Measurements from ENCODE around the gene PRCP.
"Not testable (repeated sequence)": the region's sequence is repeated elsewhere in the genome, so short reads cannot be mapped to it uniquely, and the experiment has no call there.

The PRCP gene

DNA sequence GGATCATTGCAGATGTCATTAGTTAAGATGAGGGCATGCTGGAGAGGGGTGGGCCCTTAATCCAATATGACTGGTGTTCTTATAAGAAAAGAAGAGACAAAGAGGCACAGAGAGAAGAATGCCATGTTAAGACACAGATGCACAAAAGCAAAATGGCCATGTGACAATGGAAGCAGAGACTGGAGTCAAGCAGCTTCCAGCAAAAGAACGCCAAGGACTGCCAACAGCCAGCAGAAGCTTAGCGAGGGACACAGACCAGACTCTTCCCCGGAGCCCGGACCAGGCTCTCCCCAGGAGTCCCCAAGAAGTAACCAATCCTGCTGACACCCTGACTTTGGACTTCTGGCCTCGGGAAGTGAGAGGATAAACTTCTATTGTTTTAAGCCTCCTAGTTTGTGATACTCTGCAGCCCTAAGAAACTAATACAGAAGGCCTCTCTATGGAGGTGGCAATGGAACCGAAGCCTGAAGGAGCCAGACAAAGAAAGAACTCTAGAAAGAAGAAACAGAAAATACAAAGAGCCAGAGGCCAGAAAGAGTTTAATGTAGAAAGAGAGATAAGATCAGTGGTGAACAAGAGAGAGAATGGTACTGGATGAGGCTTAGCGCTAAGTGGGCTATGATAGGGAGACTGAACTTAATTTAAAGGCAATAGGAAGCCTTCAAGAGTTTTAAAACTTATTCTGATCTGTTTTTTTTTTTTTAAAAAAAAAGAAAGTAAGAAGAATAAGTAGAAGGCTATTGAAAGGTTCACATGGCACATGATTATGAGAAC lies 27.7 kb downstream of the PRCP start:
- no peak for DNase-seq (ENCODE audit: low read depth in 2 of 3, low spot score in 2 of 3)

DNA sequence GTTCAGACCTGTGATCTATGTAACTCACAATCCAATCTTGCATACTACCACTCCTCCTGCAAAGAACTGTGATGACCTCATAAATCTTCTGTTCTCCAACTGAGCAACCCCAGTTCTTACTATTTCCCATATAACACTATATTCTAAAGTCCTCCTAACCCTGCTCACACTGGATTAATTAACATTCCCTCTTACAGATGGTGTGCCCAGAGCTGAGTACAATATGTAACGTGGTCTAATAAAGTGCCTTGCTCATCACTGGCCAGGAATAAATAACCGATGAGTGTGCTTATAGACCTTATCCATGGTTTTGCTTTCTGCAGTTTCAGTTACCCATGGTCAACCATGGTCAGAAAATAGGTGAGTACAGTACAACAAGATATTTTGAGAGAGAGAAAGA lies 28.6 kb downstream of the PRCP start:
- DNase-seq (ENCODE audit: low read depth in 2 of 3, low spot score in 2 of 3) = no peak

DNA sequence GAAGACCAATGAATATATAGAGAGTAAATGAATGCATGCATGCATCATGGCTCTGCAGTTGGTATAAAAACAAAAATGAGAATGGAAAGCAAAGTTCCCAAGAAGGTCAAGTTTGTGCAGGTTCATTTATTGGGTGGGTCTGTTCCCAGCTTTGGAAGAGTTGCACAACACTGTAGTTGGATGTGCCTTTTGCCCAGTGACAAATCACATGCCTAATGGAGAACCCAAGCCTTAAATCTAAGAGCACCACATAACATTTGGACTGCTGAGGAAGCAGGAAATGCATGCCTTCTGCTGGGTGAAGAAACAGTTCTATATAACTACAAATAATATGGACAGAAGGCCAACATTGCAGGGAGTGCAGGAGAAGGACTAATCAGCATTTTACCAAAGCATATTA lies 30.6 kb downstream of the PRCP start:
- no peak for DNase-seq (ENCODE audit: low read depth in 2 of 3, low spot score in 2 of 3)

DNA sequence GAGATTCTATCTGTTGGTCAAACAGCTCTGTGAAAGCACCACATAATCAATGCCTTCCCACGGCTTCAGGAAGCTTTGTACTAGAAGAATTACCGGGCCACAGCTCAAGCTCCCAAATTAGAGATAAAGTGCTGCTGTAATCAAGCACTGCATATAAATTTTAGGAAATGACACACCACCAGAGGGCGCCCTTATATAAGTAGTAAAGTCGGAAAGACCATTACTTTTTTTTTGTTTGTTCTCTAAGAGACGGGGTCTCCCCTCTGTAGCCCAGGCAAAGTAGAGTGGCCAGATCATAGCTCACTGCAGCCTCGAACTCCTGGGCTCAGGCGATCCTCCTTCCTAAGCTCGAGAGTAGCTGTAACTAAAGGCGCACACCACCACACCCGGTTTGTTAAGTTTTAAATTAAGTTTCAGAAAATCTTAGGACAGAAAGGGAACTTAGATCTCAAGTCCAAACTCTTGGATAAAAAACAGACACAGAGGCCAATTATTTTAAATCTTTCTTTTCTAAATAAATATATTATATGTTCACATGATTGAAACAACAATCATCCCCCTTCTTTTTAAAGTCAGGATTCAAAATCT lies 32.6 kb downstream of the PRCP start:
- DNase-seq (ENCODE audit: low read depth in 2 of 3, low spot score in 2 of 3) = peak; percentile 6 to 65 (median 52)

DNA sequence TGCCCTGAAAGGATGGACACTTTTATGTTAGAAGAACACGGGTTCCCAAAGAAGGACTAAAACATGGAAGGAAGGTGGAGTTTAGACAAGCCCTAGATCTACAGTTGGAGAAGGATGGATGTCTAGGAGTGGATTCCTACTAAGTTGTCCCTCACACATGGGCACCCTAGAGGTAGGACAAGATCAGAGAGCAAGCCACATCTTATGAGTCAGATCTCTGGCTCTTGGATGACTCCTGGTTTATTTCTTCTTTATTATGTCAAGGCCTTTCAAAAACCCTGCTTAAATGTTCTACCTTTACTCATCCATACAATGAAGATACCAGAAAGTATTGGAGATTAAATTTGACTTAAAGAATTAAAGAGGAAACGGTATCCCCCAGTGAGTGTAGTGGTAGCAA lies 34.4 kb downstream of the PRCP start:
- no peak for DNase-seq (ENCODE audit: low read depth in 2 of 3, low spot score in 2 of 3)

DNA sequence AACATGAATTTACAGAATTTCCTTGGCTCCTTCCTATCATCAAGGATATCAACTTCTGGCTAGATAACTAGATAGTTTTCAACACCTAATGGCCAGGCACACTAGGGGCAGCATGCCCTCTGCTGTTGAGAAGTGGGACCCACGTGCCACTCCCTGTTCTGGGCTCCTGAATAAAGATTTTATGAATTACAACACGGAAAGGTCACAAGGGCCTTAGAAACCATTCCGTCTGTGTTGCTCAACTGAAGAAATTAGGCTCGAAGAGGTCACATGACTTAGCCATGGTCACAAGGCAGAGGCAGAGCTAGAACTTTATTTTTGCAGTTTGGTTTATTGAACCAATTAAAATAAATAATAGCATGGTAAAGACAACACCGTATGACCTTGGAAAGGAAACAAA lies 36.0 kb downstream of the PRCP start:
- no peak for DNase-seq (ENCODE audit: low read depth in 2 of 3, low spot score in 2 of 3)

DNA sequence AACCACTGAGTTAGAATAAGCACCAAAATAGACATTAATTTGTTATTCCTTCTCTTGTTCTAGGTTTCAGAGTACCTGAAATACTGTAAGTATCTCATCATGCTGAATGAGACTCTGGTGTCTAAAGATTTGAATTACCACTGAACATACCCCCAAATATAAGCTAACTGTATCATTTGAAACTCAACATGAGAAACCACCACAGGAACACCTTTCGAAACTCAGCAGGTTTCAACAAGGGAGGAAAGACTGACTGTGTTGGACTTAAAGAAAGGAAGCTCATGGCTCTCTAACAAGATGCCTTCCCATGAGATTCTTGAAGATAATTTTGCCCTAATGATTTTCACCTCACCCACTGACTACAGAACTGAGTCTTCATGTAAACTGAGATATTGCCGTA lies 37.0 kb downstream of the PRCP start:
- DNase-seq (ENCODE audit: low read depth in 2 of 3, low spot score in 2 of 3) = no peak

DNA sequence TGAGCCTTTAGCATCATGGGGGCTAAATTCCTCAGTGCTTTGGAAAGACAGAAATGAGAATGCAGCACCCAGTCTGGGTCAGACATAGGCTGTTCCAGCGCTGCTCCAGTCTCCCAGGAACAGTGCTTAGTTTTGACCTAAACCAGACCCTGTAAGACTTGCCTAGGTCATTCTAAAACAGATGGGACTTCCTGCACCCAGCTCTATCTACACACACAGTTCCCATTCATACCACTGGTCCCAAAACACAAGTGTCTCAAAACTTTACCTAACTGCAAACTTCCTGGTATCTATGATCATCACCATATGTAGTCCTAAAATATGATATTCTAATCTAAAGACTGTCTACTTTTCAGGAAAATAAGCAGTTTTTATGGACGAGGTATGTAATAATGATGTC lies 37.9 kb downstream of the PRCP start:
- DNase-seq (ENCODE audit: low read depth in 2 of 3, low spot score in 2 of 3) = no peak

DNA sequence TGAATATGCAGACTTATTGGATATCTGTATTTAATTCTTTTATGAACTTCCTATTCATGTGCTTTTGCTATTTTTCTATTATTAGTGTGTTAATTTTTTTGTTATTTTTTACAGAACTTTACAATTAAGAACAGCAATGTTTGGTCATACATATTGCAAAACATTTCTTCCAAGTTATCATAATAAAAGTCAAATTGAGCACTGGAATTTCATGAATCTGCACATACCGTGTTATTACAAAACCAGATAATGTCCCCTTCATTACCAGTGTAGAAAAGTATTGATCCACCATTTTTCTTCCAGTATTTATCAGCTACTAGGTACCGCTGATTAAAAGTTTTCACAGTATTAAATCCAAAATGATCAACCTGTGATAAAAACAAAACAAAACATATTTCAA lies 40.5 kb downstream of the PRCP start:
- no peak for DNase-seq (ENCODE audit: low read depth in 2 of 3, low spot score in 2 of 3)

DNA sequence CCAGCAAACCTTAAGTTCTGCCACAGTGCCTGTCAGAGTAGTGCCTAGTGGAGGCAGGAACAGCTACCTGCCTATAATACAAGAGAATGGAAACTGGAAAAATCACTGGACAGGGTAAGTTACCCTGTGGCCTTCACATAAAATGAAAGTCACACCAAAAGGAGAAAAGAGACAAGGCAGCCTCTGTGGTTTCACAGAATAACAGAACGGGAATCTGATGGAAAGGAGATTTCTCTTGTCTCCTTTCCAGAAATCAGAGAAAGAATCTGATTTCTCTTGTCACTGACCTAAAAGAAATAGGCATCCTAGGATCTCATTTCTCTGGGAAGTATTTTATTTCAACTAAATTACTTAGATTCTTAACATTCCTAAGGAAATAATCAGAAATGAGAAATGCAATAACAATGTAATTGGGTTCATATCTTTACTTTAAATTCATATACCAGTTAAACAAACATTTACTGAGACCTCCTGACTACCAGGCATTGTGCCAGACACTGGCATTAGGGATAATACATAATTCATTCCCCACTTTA lies 41.6 kb downstream of the PRCP start:
- DNase-seq (ENCODE audit: low read depth in 2 of 3, low spot score in 2 of 3) = no peak

DNA sequence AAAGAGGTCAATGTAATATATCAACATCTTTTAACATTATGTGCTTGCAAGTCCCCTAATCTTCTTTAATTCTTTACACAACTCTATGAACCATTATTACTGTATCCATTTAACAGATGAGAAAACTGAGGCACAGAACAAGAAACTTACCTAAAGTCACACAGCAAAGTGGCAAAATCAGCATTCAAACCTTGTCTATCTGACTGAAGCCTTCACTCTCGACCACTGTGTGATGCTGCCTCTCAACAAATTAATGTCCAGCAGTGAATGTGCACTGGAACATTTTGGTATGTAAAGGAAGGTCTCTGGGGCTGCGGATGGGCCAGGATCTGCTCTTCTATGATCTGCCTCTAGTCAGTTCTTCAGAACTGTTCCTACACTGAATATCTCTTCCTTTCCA lies 42.1 kb downstream of the PRCP start:
- no peak for DNase-seq (ENCODE audit: low read depth in 2 of 3, low spot score in 2 of 3)

DNA sequence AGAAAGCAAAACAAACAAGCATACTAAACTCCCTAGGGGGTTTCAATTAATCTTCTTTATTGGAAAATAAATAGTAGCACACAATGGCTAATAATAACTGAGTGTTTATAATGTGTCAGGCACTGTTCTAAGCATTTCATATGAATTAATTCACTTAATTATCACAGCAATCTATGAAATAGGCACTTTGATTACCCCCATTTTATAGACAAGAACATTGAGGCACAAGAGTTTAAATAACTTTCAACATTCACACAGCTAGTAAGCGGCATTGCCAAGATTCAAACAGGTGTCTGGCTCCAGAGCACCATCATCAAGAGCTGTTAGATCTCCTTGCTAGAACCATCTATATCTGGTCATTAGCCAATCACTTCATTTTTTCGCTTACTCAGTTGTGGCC lies 43.1 kb downstream of the PRCP start:
- DNase-seq (ENCODE audit: low read depth in 2 of 3, low spot score in 2 of 3) = no peak

DNA sequence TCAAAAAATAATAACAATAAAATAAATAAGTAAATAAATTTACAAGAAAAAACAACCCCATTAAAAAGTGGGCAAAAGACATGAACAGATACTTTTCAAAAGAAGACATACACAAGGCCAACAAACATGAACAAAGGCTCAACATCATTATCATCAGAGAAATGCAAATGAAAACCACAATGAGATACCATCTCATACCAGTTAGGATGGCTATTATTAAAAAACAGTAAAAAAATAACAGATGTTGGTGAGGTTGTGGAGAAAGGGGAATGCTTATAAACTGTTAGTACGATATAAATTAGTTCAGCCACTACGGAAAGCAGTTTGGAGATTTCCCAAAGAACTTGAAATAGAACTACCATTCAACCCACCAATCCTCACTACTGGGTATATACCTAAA lies 44.6 kb downstream of the PRCP start:
- no peak for DNase-seq (ENCODE audit: low read depth in 2 of 3, low spot score in 2 of 3)

DNA sequence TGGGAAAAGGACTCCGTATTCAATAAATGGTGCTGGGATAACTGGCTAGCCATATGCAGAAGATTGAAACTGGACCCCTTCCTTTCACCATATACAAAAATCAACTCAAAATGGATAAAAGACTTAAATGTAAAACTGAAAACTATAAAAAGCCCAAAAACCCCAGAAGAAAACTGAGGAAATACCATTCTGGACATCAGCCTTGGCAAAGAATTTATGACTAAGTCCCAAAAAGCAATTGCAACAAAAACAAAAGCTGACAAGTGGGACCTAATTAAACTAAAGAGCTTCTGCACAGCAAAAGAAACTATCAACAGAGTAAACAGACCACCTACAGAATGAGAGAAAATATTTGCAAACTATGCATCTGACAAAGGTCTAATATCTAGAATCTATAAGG lies 45.3 kb downstream of the PRCP start:
- not testable (repeated sequence) for DNase-seq (ENCODE audit: low read depth in 2 of 3, low spot score in 2 of 3)

DNA sequence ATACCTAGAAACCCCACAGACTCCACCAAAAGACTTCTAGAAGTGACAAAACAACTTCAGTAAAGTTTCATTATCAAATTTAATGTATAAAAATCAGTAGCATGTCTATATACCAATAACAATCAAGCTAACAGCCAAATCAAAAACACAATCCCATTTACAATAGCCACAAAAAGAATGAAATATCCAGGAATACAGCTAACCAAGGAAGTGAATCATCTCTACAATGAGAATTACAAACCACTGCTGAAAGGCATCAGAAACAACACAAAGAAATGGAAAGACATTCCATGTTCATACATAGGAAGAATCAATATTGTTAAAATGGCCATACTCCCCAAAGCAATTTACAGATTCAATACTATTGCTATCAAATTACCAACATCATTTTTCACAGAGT lies 46.0 kb downstream of the PRCP start:
- DNase-seq (ENCODE audit: low read depth in 2 of 3, low spot score in 2 of 3) = no peak

DNA sequence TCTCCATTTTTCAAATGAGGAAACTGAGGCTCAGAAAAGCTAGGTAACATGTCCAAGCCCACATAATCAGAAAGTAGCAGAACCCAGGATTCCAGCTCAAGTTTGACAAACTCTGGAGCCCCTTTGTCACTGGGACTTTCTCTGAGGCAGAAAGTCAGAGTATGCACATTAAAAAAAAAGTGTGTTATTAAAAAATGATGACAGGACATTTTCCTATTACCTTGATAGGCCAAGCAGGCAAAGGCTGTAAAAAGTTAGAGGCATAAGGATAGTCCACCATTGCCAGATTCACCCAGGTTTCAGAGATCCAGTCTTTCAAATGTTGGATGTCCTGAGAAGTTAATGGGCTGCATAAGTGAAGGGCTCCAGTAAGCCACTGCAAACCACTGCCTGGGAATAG lies 51.4 kb downstream of the PRCP start:
- DNase-seq (ENCODE audit: low read depth in 2 of 3, low spot score in 2 of 3) = no peak

DNA sequence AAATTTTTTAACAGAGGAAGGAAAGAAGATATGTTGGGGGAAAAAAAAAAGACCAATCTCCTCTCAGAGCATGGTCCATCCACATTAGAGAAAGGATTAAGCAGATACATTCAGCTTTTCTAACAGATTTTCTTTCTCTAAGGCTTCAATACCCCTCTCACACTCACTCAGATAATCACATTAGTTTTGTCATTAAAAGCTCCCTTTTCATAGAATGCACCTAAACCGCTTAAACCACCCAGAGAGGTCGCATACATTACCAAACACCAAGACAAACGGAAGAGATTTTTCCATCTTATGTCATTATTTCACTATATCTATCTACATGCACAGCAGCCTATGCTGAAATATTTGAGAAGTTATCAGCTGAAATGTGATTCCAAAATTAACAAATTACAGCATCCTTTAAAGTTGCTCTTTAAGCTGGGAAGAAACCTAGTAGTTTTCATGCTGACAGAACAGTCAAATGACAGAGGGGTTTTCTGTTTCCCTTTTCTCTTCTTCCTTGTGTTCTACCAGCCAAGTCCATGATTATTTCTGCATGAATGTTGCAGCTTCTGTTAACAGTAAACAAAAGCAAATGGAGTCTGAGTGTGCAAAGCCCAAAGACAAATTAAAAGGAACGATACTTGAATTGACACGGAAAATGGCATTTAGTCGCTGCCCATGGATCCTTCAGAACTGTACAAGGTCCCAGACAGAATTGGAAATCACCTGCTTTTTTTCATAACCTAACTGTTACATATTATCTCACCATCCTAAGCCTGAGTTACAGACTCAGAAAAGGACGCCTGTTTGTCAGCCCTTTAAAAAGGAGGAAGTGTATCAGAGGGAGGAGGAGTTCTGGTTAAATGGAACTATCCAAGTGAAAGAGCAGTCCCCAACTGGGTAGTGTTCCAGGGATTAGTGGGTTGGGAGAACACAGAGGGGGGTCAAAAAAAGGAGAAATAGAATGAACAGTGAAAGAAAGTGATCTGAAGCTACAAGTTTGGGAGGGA lies 54.6 kb downstream of the PRCP start:
- no peak for DNase-seq (ENCODE audit: low read depth in 2 of 3, low spot score in 2 of 3)

DNA sequence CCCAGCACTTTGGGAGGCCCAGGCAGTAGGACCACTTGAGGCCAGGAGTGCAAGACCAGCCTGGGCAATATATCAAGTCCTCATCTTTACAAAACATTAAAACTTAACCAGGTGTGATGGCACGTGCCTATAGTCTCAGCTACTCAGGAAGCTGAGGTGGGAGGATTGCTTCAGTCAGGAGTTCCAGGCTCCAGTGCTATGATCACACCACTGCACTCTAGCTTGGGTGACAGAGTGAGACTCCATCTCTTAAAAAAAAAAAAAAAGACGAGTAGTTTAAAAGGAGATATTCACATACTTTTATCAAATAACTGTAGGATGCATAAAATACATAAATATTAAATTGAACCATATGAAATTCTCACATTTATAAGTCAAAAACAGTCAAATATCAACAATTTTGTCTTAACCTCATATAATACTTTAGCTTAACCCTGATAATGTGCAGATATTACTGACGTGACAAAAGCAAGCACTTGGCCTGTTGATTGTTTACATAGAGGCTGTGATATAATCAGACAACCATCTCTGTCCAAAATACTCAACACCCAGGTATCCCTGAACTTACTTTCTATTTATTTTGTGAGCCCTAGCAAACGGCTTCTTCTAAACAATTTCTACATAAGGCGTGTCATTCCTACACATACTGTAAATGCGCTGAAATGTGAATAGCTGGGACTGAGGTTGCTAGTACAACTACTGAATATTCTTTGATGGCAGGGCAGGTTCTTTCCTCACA lies 57.0 kb downstream of the PRCP start:
- no peak for DNase-seq (ENCODE audit: low read depth in 2 of 3, low spot score in 2 of 3)

DNA sequence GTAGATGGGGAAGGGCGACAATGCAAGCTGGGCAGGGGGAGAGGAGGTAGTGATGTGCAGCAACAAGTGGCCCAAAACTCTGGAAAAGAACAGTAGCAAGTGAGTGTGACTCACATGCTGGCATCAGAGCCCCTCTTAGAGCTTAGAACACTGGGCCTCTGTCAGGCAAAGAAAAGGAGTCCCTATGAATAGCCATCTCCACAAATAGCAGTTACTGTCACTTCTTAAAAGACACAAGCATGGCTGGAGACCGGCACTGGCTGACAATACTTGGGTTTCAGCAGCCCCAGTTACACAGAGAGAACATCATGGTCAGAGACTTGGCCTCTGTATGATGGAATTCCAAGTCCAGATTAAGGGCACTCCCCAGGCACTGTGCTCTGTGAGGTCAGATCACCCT lies 58.2 kb downstream of the PRCP start:
- DNase-seq (ENCODE audit: low read depth in 2 of 3, low spot score in 2 of 3) = no peak

DNA sequence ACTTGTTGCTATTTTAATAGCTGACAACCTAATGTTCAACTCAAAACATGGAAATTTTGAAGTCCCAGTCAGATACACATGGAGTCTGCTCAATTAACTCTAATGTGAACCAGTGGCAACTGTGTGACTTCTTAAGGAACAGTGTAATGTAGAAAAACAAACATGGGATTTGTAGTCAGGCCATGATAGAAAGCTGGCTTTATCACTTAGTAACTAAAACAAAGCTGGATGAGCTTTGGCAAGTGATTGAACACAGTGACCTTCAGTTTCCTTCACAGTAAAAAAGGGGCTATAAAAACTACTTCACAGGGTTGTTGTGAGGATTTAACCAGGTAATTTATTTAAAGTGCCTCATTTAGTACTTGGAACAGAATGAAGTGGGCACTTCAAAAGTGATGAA lies 62.6 kb downstream of the PRCP start:
- no peak for DNase-seq (ENCODE audit: low read depth in 2 of 3, low spot score in 2 of 3)

DNA sequence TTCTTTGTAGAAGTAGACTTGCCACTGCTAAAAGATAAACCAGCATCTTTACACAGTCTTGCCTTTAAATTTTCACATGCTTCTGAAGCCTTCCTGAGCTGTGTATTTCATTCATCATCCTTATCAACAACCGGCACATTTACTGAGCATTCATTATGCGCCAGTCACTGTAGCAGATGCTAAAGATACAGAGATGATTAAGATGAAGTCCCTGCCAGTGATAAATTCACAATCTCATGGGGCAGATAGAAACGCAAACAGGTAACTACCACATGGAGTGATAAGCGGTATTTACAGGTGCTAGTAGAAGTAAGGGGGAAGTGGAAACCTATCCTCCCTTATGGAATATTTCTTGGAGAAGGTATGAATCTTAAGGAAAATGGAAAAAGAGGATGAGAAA lies 67.2 kb downstream of the PRCP start:
- no peak for DNase-seq (ENCODE audit: low read depth in 2 of 3, low spot score in 2 of 3)
